Large intestine (tissue), 3 donors: ENCODE measurements around the gene MAP4K4. TPM values are rescaled to one million over a fixed set of nuclear protein-coding genes. Genes with fewer than 3 reads are reported as not detected.
A peak's percentile ranks its signal among the peaks of the same experiment; 100 is the strongest.

Experiments used
- DNase-seq, 2 donors: peaks; one replicate each; pipeline versions ENCODE4 v3.0.0 to v3.0.0-alpha.2; 2013
- H3K27ac ChIP-seq: one replicate; pipeline ENCODE4 v1.5.1; 2013; ENCODE audit warnings: low read length
- H3K27me3 ChIP-seq: 2 replicates; pipeline ENCODE4 v1.6.1; 2013; ENCODE audit warnings: low read length; ENCODE audit not compliant: control insufficient read depth, insufficient read depth
- H3K36me3 ChIP-seq: 2 replicates; pipeline ENCODE4 v1.6.1; 2013; ENCODE audit warnings: low read length; ENCODE audit not compliant: control insufficient read depth, insufficient read depth
- H3K4me1 ChIP-seq: one replicate; pipeline ENCODE4 v1.6.1; 2013; ENCODE audit warnings: low read length; ENCODE audit not compliant: control insufficient read depth, insufficient read depth
- H3K4me3 ChIP-seq: one replicate; pipeline ENCODE4 v1.5.1; 2013; ENCODE audit warnings: low read length
- H3K9me3 ChIP-seq: one replicate; pipeline ENCODE4 v1.6.1; 2013; ENCODE audit warnings: mild to moderate bottlenecking, low read depth, low read length, moderate library complexity; ENCODE audit not compliant: control insufficient read depth
- WGBS: methylation state at CpG from one replicate; pipeline ENCODE4 v1.1.5; 2013; ENCODE audit warnings: low lambda C conversion rate; ENCODE audit not compliant: insufficient coverage; 5-methylcytosine and 5-hydroxymethylcytosine counted together
- polyA plus RNA-seq: library from polyadenylated mRNA; unstranded; fragments of 120-200 nt; gene quantifications from one replicate; pipeline ENCODE4 v1.2.1, GENCODE V29; 2013

MAP4K4 gene
- polyA plus RNA-seq, 1 donor = 39.5 TPM

DNA sequence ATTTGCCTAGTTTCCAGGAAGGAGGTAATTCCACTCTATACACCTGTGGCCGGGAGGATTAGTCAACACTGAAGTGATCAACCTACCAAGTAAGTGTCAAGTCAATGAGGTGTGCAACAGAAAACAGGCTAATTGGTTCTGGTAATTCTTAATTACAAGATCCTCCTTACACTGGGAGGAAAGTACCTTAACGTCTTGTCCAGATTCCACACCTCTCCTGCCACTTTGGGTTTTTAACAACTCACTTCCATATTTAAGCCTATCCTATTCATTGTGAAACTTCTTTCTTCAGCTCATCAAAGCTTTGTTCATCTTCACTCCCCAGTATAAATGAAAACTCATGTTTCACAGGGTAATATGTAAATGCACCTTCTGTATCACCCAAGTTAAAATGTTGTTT lies 22.0 kb upstream of the MAP4K4 start:
- Histone ChIP-seq H3K27me3 (no peaks in the 10 kb centered on the region), H3K9me3 (peaks cover 6% of the 10 kb centered on the region), H3K27ac (no peak overlapping the region), H3K4me3 (no peak overlapping the region), H3K4me1 (no peaks in the 10 kb centered on the region), H3K36me3 (no peaks in the 10 kb centered on the region)
- no peak for DNase-seq
- no CpG with 5 or more reads among the region's 2 CpGs for WGBS

DNA sequence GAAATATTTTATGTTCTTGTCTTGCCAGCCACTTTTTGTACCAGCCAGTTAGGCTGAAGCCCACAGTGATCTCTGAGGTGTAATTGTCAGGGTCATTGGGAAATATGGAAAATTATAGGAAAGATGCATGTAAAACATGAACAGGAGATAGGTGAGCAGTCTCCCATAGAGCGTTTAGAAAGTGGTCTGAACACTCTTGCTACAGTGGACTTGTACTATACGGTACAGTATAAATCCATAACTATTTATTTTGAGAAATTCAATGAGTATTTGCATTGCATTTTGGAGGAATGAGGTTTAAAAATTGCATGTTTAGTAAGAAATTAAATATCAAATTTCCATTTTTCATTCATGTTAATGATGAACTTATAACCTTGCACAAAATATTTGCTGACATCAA lies 20.8 kb upstream of the MAP4K4 start:
- Histone ChIP-seq H3K27ac (no peak overlapping the region), H3K4me1 (no peaks in the 10 kb centered on the region), H3K36me3 (no peaks in the 10 kb centered on the region), H3K9me3 (peaks cover 6% of the 10 kb centered on the region), H3K4me3 (no peak overlapping the region), H3K27me3 (no peaks in the 10 kb centered on the region)
- no CpG with 5 or more reads among the region's 2 CpGs for WGBS
- DNase-seq = no peak

DNA sequence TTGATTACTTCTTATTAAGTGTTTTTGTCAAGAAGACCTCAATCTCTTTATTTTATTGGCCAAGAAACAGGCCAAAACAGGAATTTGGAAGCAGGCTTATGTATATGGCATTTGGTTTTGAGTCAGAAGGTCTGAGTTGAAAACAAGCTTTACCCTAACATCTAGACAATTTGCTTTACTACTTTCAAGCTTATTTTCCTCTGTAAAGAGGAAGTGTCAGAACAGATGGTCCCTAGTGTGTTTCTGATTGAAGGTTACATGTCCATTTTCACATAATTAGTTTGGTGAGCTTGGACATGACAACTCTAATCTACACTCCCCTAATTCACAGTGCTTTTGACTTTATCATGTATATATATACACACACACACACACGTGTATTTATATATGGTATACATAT lies 19.8 kb upstream of the MAP4K4 start:
- no CpG with 5 or more reads among the region's 1 CpG for WGBS
- no peak overlapping the region for H3K27ac ChIP-seq
- DNase-seq = no peak
- no peaks in the 10 kb centered on the region for H3K4me1 ChIP-seq
- no peaks in the 10 kb centered on the region for H3K9me3 ChIP-seq
- no peaks in the 10 kb centered on the region for H3K27me3 ChIP-seq
- H3K36me3 ChIP-seq = no peaks in the 10 kb centered on the region
- no peak overlapping the region for H3K4me3 ChIP-seq

DNA sequence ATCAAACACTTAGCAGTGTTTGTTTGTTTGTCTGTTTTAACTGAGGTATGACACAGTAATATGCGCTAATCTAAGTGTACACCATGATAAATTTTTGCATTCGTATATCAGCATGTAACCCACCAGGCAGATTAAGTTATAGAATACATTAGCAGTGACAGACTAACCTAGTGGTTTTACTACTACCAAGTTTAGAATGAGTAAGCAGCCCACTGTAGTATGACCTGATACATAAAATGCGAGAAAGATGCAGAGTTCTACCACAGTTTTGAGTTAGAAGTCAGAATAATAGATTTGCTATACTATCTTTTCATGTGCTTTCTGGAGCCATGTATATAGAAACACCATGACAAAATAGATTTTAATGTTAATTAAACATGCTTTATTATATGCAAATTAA lies 19.1 kb upstream of the MAP4K4 start:
- WGBS = 100% methylated on average over 1 of the region's 3 CpGs
- Histone ChIP-seq H3K4me3 (no peak overlapping the region), H3K4me1 (no peaks in the 10 kb centered on the region), H3K36me3 (no peaks in the 10 kb centered on the region), H3K27ac (no peak overlapping the region), H3K9me3 (no peaks in the 10 kb centered on the region), H3K27me3 (no peaks in the 10 kb centered on the region)
- DNase-seq = no peak

DNA sequence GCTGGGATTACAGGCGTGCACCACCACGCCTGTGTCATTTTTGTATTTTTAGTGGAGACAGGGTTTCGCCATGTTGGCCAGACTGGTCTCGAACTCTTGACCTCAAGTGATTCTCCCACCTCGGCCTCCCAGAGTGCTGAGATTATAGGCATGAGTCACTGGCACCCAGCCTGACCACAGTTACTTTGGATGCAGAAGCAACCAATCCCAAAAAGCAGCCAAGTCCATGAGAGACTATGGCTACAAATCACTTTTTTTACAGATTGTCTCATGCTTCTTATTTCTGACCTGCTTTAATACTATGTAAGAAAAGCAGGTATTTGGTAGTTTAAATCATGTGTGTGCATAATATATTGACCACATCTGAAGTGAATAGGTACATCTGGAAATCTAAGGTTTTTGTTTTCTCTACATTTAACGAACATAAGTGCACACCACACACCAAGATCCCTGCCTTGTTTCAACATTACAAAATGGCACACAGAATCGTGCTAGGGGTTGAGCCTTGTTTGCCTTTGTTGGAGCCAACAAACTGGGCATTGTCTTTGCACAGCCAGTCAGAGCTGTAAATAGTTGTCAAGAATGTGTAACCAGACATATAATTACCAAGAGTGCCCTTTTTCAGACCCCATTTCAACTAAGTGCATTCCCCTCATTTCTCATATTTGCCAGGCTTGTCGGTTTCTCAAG lies 18.3 kb upstream of the MAP4K4 start:
- Histone ChIP-seq H3K4me1 (no peaks in the 10 kb centered on the region), H3K9me3 (no peaks in the 10 kb centered on the region), H3K4me3 (no peak overlapping the region), H3K27ac (no peak overlapping the region), H3K27me3 (no peaks in the 10 kb centered on the region), H3K36me3 (no peaks in the 10 kb centered on the region)
- 46% methylated on average over 2 of the region's 8 CpGs for WGBS
- no peak for DNase-seq

DNA sequence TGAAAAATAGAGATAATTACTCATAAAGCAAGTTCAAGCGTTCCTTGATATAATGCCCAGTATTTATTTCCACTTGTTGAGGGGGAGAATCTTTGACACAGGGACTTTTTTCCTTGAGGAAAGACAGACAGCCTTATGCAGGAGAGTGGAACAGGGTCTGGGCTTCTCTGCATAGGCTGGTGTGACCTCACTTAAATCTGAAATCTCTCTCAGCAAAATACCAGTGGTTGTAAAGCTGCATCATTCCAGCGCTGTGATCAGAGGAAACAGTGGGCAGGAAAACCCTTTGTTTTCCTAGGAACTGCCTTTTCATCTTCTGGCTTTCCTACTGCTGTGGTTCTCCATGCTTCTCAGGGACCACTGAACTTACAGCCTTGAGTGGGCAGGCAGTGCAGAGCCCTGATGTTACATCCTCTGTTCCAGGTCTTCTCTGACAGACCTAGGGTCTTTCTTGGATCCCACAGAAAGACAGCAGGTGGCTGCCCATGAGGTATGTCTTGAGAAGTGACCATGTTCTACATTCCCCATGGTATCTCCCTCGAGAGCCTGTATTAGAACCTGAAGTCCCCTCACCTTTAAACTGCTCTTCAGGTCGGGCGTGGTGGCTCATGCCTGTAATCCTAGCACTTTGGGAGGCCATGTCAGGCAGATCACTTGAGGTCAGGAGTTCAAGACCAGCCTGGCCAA lies 17.6 kb upstream of the MAP4K4 start:
- Histone ChIP-seq H3K27ac (no peak overlapping the region), H3K27me3 (no peaks in the 10 kb centered on the region), H3K36me3 (no peaks in the 10 kb centered on the region), H3K4me1 (no peaks in the 10 kb centered on the region), H3K4me3 (no peak overlapping the region), H3K9me3 (no peaks in the 10 kb centered on the region)
- WGBS = 80% methylated on average over 1 of the region's 5 CpGs
- no peak for DNase-seq

DNA sequence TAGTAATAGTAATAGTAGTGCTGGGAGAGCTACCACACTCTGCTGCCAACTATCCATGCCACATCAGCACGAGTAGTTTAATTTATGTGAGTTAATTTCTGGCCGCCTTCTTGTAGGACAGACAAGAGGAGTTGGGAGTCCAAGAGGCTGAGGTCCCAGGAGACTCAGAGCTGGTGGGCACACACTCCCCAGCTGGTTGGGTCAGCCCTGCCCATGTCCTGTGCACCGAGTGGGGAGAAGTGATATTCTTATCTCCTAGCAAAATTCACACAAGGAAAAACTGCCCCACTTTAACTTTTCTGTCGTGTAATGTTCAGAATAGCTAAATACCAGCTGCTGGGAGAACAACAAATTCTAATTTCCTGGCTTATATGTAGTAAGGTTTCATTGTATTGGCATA lies 15.2 kb upstream of the MAP4K4 start:
- WGBS = 78% methylated on average over 1 of the region's 4 CpGs
- Histone ChIP-seq H3K9me3 (no peaks in the 10 kb centered on the region), H3K4me3 (no peak overlapping the region), H3K27me3 (no peaks in the 10 kb centered on the region), H3K36me3 (no peaks in the 10 kb centered on the region), H3K27ac (no peak overlapping the region), H3K4me1 (no peaks in the 10 kb centered on the region)
- no peak for DNase-seq

DNA sequence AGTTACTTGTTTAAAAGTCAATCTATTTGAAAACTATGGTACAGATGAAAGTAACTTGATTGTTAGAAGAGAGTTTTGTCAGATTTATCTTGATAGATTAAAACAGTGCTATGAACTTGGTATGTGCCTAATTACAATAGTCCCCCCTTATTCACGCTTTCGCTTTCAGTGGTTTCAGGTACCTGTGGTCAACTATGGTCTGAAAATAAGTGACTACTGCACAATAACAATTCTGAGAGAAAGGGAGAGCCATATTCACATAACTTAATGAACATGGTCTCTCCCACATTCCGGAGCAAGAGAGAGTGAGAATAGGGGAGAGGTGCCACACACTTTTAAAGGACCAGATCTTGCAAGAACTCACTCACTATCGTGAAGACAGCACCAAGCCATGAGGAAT lies 13.2 kb upstream of the MAP4K4 start:
- no CpG with 5 or more reads among the region's 4 CpGs for WGBS
- Histone ChIP-seq H3K4me3 (no peak overlapping the region), H3K36me3 (no peaks in the 10 kb centered on the region), H3K9me3 (no peaks in the 10 kb centered on the region), H3K4me1 (peaks cover 4% of the 10 kb centered on the region), H3K27me3 (no peaks in the 10 kb centered on the region), H3K27ac (no peak overlapping the region)
- DNase-seq = no peak

DNA sequence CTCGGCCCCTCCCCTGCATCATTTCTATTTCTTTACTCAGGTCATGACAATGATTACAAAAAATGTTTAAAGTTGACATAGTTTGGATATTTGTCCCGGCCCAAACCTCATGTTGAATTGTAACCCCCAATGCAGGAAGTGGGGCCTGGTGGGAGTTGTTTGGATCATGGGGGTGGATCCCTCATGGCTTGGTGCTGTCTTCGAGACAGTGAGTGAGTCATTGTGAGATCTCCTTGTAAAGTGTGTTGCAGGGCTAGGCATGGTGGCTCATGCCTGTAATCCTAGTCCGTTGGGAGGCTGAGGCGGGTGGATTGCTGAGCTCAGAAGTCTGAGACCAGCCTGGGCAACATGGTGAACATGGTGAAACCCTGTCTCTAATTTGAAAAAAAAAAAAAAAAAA lies 9.2 kb upstream of the MAP4K4 start:
- Histone ChIP-seq H3K4me1 (peaks cover 11% of the 10 kb centered on the region), H3K9me3 (no peaks in the 10 kb centered on the region), H3K27ac (no peak overlapping the region), H3K36me3 (no peaks in the 10 kb centered on the region), H3K4me3 (no peak overlapping the region), H3K27me3 (no peaks in the 10 kb centered on the region)
- WGBS = no CpG with 5 or more reads among the region's 5 CpGs
- DNase-seq = no peak

DNA sequence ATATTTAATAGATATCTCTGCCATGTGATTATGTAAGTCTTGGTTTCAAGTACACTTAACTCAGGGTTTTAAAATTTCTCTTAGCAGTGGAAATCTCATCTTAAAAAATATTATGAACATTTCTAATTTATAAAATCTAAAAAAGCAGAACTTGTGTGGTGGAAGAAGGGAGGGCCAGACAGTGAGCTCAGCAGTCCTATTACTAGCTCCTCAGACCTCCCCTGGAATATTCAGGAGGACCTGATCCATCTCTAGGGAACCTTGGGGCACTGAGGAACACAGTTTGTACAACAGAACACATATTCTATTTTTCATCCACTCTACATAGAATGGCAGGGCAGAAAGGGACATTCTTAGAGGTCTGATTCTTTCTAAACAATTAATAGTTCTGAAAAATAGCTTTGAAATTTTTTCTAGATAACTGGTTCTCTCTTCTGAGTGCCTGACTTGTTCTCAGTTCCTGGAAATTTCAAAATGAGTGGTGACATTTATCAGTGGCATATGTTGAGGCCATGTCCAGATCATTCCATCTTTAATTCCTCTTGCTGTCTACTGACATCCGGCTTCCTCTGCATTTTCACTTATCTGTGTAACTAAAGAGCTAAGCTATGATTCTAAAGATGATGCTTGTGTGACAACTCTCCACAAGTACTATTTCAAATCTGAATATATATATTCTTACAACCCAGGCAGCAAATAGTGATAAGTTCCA lies 8.2 kb upstream of the MAP4K4 start:
- Histone ChIP-seq H3K27ac (peak overlapping the region; percentile 82), H3K27me3 (no peaks in the 10 kb centered on the region), H3K4me1 (peaks cover 11% of the 10 kb centered on the region), H3K9me3 (no peaks in the 10 kb centered on the region), H3K4me3 (no peak overlapping the region), H3K36me3 (no peaks in the 10 kb centered on the region)
- WGBS = no CpG with 5 or more reads among the region's 1 CpG
- no peak for DNase-seq
